Measurements from ENCODE around the gene ALG14.

DNA sequence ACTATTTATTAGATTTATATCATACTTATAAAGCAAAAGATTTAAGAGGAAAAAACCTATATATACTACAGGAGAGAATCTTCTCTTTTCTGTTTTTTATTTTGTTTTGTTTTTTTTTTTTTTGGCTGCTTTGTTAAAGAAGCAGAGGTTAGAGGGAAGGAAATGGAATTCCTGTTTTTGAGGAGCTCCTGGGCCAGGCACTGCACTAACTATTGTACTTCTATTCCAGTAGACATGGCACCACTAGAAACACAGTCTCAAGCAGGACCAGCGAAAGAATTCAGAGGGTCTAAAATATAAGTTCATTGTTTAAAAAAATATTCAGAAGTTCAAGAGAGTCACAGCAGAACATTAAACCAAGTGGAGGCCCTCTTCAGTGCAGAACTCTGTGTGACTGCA, 91.2 kb downstream of the ALG14 start:
- TF ChIP-seq, protein P1, sequence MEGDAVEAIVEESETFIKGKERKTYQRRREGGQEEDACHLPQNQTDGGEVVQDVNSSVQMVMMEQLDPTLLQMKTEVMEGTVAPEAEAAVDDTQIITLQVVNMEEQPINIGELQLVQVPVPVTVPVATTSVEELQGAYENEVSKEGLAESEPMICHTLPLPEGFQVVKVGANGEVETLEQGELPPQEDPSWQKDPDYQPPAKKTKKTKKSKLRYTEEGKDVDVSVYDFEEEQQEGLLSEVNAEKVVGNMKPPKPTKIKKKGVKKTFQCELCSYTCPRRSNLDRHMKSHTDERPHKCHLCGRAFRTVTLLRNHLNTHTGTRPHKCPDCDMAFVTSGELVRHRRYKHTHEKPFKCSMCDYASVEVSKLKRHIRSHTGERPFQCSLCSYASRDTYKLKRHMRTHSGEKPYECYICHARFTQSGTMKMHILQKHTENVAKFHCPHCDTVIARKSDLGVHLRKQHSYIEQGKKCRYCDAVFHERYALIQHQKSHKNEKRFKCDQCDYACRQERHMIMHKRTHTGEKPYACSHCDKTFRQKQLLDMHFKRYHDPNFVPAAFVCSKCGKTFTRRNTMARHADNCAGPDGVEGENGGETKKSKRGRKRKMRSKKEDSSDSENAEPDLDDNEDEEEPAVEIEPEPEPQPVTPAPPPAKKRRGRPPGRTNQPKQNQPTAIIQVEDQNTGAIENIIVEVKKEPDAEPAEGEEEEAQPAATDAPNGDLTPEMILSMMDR (IDR thresholded peaks at IDR 0.05; ENCODE audit: extremely low read depth in 1 of 2, insufficient read depth in 1 of 2, low read depth in 1 of 2, low read length in 2 of 2), result no peak
- TF ChIP-seq POLR2AphosphoS5 (IDR thresholded peaks at IDR 0.05; ENCODE audit: insufficient read depth, low read depth, low read length), result no peak
- TF ChIP-seq, protein P2, sequence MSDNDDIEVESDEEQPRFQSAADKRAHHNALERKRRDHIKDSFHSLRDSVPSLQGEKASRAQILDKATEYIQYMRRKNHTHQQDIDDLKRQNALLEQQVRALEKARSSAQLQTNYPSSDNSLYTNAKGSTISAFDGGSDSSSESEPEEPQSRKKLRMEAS (IDR thresholded peaks at IDR 0.05; ENCODE audit: insufficient read depth, insufficient read length), result no peak

Data from endothelial cell of umbilical vein (primary cell).